Activated CD4-positive, alpha-beta T cell treated with anti-CD3 and anti-CD28 coated beads, Interleukin-2, Interleukin-6, amounts not matched to agents 100 ng/mL and 50 ng/mL, durations not matched to agents 16 hours and 8 hours (primary cell): ENCODE measurements around the gene SLAMF1.

Source experiments
- DNase-seq: peaks from one replicate; pipeline ENCODE4 v3.0.0-alpha.2; 2020

SLAMF1 gene

DNA sequence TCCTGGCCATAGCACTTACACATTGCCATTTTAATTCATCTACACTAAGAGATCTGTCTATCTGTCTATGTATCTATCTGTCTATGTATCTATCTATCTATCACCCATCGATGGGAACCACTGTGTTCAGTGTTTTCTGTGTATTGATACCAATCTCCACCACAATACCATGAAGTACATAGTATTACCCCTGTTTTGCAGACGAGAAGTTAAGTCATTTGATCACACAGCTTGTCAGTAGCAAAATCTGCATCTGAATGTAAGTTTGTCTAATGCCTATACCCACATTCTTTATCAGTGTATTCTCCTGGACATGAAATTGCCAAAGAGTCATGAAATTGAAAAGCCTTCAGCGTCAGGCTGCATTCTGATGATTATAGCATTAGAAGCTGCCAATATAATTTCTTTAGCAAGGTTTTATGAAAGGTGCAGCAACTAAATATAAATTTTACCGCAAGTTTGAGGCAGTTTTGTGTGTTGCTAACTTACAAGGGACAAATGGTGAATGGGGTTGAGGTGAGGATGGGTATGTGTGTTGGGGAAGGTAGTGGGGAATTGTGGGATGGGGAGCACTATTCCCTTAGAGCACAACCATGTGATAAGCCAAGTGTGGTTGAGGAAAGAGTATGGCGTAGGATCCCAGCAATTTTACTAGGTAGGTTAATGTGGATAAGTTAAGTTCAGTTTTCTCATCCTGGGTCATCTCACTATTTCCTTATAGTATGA, 24.2 kb downstream of the SLAMF1 start:
- DNase-seq: no peak

DNA sequence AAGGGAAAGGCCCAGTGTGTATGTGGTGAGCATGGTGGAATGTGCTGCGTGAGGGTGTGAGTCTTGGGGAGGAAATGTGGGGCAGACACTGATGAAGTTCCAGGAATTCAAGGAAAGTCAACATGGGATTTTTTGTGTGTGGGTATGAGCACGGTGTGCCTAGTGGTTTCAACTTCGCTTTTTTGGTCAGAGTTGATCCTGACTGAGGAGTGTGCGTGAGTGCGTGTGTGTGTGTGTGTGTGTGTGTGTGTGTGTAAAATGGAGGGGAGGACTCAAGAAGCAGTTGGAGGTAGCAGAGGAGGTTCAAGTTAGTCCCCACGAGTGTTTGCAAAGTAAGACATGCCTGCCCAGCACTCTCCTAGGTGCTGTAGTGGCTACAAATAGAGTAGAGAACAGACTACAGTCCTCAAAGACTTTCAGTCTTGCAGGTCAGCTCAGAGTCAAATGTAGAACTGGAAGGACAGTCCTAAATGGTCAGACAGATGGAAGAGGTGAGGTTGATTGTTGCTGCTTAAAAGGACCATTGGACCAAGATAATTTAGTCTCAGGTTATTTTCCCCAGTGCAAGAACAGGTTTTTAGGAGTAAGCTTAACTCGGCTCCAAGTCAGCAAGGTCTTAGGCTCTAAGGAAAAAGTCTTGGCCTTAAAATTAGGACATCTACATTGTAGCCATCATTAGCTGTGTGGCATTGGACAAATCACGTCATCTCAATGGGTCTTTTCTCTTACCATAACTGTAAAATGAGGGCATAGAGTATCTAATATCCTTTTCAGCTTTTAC, 25.0 kb downstream of the SLAMF1 start:
- no peak for DNase-seq

DNA sequence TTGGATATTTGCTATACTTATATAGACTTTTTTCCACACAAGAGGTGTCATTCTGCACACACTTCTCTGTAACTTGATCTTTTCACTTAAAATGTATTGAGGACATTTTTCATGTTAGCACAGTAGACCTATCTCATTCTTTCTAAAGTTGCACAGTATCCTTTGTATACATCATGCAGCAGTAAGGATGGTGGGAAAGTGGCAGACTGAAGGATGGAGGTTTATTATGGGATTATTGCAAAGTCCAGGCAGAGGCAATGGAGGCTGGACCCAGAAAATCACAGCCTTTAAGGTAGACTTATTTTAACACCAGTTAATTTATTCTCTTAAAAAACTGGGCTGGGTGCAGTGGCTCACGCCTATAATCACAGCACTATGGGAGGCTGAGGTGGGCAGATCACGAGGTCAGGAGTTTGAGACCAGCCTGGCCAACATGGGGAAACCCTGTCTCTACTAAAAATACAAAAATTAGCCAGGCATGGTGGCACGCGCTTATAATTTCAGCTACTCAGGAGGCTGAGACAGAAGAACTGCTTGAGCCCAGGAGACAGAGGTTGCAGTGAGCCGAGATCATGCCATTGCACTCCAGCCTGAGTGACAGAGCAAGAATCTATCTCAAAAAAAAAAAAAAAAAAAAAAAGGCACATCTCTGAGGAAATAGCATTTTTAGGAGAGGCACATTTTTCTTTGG, 25.8 kb downstream of the SLAMF1 start:
- DNase-seq: no peak

DNA sequence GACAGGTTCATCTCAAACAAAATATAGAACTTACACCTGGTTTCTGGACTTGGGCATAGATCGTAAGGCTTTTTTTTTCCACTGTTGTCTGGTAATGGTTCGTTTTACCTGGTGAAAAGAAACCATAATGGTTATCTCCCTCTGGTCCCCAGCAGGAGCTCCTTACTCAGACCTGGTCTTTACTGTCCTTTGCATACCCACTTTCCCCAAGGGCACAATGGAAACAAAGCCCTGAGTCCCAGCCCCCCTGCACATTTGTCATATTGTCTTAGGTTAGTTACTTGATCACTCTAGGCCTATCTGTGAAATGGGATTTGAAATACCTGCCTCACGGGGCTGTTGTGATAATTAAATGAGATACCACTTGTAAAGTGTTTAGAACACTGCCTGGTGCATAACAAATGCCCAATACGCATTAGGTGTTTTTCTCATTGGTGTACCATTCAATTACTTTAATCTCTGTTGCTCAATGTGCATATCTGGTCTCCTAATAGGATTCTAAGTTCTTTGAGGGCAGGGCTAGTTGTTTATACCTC, 27.0 kb downstream of the SLAMF1 start:
- no peak for DNase-seq

DNA sequence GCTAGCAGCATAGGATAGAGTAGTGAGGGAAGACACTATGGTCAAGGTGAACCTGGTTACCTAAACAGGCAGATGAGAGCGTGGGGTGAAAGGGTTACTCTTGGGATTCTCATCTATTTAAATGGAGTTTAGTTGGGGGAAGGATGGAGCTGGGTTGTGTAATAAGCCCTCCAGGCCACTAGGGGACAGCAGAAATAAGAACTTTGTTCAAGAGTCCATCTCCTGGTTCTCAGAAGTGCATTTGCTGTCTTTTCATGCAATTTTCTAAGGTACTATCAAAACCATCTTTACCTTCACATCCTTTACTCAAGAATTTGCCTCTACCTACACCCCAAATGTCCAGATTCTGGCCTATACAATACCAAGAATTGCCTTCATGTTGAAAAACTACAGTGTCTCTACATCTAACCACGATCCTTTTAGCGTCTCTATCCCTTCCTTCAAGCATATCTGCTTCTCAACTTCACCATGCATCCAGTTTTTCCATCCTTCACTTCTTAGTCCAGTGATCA, 28.0 kb downstream of the SLAMF1 start:
- peak; percentile 60 for DNase-seq

DNA sequence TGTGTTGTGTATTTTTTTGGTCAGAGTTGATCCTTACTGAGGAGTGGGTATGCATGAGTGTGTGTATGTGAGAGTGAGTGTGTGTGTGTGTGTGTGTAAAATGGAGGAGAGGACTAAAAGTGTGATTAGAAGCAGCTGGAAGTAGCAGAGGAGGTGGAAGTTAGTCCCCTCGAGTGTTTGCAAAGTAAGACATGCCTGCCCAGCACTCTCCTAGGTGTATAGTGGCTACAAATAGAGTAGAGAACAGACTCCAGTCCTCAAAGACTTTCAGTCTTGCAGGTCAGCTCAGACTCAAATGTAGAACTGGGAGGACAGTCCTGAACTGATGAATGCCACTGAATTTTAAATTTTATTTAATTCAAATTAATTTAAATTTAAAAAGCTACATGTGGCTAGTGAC, 28.5 kb downstream of the SLAMF1 start:
- DNase-seq: no peak

DNA sequence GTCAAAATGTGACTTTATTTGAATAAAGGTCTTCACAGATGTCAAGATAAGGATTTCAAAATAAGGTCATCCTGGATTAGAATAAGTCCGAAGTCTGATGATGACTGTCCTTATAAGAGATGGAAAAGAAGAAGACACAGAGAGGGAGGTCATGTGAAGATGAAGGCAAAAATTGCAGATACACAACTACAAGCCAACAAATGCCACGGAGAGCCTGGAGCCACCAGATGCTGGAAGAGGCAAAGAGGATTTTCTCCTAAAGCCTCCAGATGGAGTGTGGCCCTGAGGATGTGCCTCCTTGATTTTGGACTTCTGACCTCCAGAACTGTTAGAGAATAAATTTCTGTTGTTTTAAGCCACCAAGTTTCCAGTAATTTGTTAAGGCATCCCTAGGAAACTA, 31.2 kb downstream of the SLAMF1 start:
- DNase-seq: no peak

DNA sequence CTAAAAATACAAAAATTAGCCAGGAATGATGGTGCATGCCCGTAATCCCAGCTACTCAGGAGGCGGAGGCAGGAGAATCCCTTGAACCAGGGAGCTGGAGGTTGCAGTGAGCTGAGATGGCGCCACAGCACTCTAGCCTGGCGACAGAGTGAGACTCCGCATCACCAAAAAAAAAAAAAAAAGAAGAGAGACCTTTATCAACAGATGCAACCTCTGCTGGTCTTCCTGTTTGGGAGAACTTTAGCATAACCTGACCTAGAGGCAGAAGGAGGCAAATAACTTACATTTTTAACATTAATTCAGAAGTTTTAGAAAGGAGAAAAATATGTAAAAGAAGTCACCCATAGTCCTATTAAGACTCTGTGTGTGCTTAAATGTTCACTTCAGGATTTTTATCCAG, 32.4 kb downstream of the SLAMF1 start:
- no peak for DNase-seq

DNA sequence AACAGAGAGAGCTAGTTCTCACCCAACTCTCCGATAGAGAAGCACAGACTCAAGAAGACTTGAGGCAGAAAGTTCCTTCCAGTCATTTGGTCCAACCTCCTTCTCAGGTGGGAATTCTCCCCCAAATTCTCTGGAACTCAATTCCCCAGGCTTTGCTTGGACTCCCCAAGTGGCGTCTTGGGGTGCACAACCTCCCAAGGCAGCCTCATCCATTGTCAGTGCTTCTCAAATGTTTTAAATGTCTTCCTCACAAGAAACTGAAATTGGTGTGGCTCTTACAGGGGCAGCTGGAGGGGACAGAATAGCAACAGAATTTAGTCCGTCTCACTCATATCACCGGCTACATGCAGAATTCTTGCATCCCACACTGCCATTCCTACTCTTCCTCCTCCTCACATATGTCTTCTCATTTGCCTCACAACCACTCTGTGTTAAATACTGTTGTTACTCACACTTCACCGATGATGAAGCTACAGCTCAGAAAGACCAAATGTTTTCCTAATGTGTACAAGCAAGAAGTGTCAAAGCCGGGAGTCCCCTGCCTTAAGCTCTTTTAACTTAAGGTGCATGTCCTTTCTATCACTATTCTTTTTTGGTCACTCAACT, 34.1 kb downstream of the SLAMF1 start:
- DNase-seq: no peak

DNA sequence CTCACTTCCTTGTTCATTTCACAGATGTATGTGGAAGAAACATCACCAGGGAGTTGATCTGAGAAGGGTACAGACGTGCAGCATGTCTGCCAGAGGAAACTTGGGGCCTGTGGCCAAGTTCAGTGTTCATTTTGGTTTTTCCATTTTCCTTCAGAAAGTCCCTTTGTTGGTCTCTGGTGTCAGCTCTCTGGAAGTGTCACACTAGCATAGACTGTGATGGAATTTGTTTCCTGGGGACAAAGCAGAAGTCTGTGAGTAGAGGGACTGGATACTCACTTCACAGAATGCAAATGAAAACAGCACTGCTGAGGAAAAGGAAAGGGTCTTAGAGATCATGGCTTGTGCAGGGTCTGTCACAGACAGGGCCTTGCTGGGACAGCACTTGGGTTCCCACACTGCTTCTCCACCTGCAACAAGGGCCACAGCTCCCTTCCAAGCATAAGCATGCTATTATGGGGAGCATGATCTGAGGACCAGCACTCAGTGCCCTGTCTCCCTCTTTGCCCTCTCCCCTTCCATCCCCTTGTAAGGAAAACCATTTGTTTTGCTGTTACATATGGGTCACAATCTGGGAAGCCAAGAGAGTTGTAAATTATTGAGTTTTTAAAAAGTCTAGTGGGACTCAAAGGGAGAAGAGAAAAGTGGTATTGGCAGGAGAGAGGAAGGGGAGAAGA, 36.1 kb downstream of the SLAMF1 start:
- DNase-seq: no peak

DNA sequence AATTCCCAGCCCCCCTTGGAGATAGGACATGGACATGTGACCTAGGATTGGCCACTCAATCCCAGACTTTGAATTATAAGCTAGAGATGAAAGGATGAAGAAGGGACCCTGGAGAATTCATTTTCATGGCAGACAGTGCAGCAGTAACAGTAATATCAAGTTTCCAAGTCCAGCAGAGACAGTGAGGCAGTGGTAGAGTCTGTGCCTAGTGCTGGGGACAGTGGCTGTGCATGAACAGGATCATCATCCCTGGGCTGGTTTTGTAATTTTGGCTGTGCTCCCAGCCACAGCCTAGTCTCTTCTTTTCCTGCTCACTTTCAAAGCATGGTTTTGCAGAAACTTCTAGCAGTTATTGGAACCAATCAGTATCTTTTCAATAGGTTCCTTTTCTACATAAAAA, 37.9 kb downstream of the SLAMF1 start:
- no peak for DNase-seq

DNA sequence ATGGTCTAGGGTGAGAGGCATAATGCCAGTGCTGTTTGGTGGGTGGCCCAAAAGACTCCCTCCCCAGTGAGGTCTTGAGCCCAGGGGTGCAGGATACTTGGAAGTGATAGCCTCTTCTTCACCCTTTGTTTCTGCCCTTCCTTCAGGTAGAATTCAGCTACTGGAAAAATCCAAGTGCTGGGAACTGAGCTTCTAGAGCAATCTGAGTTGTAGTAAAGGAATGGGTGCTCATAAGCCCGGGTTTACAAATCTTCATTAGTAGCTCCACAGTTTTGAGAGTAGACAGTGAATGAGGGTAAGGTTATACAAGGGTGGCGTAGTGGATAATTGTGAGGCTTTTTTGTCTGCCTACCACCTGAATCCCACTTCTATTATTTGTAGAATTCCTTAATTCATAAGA, 38.3 kb downstream of the SLAMF1 start:
- DNase-seq: no peak

DNA sequence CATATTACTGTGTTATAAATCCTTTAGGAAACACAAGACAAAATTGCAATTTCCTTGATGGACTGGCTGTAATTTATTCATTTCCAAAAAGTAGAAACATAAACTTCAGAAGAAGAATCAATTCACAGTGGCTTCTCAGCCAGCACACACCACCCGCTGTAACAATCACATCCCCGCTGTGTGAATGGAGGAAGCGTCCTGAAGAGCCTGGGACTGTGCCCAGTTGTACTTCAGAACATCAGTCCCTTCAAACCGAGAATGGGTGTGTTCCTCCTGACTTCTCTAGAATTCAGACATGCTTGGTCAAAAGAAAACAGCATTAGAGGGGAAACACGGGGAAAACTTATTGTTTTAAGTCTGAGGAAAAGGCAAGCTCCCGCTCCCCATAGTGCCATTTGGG, 38.8 kb downstream of the SLAMF1 start:
- DNase-seq: no peak

DNA sequence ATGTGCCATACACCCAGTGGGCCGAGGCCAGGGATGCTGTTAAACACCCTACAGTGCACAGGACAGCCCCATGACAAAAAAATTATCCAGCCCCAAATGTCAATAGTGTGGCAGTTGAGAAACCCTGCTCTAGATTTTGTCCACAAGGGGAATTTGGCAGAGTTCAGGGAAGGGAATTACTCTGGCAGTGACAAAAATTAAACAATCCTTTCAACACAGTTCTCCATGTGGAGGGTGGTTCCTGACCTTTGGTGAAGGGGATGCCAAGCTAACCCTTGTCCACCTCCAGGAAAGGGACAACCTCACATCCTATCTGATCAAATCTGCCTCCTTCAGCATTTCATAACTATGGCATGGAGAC, 39.2 kb downstream of the SLAMF1 start:
- DNase-seq: no peak

DNA sequence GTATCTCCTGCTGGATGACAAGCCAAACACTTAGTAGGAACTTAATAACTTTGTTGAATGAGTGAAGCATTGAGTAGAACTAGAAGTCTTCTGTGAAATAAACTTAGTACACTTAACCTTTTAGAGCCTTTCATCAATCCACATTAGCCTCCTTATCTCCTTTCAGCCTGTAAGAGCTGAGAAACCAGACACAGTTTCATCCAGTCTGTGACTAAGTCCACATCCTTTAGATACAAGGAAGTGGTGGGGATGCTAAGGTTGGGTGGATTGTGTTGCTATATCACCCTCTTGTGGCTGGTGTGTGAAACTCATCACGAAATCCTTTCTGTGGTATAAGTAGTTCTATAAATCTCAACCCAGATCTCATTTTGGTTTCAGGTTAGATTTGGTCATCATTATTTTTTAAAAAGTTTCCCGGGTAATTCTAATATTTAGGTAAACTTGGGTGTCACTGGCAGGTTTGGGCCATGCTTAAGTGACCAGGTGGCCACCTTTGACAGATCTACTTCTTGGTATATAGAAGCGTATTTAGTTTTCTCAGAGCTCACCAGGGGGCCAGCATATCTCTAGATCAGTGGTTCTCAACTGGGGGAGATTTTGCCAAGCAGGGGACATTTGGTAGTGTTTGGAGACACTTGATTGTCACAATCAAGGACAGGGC, 39.7 kb downstream of the SLAMF1 start:
- DNase-seq: peak; percentile 87

DNA sequence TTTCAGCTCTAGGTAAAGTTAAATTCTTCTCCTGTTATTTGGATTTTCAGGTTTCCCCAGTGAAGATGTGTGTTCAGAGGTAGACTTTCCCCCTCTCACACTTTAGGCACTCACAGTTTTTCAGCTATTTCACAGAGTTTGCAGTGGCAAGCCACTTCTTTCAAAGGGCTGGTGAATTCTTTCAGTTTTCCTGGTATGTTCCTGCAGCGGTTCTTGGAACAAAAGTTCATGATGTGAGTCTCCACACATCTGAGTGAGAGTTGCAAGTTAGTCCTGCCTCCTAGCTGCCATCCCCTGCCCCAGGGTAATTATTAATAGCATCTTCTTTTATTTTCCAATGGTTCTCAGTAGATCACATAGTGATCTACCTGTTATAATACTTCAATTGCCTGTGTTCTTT, 40.2 kb downstream of the SLAMF1 start:
- DNase-seq: no peak

DNA sequence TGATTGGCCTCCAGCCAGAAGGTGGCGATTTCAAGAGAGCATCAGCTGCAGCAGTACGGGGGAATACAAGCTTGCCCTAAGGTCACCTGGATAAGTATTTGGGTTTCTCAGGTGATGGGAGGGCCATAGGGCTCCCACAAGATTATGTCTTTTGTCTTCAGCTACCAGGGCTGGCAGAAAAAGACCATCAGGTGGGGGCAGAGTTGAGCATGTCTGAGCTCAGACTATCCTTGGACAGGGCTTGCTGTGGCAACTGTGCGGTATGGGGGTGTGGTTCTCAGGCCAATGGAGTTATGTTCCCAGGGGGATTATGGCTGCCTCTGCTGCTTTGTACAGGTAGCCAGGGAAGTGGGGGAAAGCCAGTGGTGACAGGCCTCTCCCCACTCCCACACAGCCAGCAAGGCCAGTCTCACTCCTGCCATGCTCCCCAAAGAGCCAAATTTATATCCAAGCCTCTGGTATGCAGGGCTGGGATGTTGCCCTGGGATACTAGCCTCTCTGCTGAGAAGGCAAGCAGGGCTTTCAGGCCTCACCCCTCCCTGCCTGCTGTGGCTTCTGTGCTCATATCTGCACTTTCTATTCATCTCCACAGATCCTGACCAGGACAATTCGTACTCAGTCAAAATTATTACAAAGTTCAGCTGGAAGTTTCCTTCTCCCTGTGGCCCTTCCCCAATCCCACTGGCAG, 40.9 kb downstream of the SLAMF1 start:
- DNase-seq: no peak

DNA sequence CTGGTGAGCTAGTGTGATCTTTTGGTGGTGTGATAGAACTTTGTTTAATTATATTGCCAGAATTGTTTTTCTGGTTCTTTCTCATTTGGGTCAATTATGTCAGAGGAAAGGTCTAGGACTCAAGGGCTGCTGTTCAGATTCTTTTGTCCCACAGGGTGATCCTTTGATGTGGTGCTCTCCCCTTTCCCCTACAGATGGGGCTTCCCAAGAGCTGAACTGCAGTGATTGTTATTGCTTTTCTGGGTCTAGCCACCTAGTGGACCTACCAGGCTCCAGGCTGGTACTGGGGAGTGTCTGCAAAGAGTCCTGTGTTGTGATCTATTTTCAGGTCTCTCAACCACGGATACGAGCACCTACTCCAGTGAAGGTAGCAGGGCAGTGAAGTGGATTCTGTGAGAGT, 41.6 kb downstream of the SLAMF1 start:
- DNase-seq: no peak

DNA sequence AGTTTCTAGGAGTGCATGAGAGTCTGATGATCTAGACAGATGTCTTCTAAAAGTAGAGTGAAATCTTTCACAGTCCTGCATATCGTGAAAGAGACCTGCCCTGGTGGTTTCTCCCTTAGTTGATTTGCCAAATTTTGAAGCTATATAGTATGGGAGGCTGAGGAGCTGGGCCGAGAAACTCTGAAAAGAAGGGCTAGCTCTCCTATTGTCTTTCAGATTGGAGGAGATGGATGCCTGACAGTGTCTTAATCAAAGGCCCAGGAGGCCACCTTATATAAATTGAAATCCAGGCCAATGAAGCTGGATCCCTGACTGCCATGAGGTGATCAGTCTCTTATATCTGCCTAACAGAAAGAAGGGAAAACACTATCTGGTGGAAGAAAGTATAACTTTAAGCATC, 49.1 kb downstream of the SLAMF1 start:
- DNase-seq: no peak

DNA sequence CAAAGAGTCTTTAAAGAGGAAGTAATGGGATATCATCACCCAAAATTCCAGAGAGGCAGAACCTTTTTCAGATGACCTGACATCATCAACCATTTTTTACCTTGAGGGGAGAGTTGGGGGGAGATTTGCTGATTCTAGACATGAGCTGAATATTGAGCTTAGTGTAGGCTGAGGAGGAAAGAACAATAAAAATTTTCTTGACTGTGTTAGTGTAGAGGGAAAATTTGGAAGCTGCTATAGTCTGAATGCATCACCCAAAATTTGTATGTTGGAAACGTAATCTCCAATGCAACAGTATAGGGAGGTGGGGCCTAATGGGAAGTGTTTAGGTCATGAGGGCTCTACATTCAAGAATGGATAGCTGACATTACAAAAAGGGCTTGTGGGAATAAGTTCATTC, 49.8 kb downstream of the SLAMF1 start:
- no peak for DNase-seq

DNA sequence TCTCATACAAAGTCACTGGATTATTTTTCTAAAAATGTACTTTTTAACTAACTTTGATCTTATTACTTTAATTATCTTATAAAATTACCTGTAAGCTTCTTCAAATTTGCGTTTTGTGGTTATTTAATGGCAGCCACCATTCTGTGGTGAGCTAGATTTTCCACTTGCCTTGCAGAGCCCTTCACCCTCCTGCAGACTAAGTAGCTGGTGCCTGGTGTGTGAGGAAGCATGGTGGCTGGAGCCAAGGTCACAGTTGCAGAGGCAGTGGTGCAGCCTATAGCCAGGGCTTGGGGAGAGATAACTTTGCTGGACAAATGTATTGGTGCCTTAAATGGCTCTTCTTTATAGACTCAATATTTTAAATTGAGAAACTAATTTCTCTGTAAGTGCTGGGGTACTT, 56.4 kb downstream of the SLAMF1 start:
- DNase-seq: no peak
